ENCODE data around the gene PRSS53.

PRSS53 gene

GRCh38 chr16:31083556-31083955 is 5.2 kb downstream of the PRSS53 start:
- H3K4me3 ChIP-seq (ENCODE audit: low read depth, low read length), result no peak overlapping the region
- TF ChIP-seq CTCF (IDR thresholded peaks at IDR 0.05; ENCODE audit: low read depth, low read length), result no peak

DNA sequence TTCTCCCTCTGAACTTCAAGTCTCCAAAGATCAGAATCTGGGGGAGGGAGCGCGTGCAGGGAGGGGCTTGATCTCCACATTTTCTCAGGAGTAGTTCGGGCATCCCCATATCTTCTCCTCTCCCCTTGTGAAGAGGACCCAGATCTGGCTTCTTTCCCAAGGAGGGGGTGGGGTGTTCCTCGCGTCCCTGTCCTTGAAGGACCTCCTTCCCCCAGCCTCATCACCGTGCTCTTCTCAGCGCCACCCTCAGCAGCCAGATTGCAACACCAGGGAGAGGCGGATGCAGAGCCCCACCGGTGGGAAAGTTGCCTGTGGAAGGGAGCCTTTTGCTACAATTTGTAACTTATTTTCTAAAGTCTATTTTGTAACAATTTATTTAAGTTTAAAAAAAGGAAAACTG is 5.7 kb downstream of the PRSS53 start:
- H3K4me3 ChIP-seq (ENCODE audit: low read depth, low read length), result no peak overlapping the region
- TF ChIP-seq CTCF (IDR thresholded peaks at IDR 0.05; ENCODE audit: low read depth, low read length), result no peak

GRCh38 chr16:31082368-31083045 is 6.2 kb downstream of the PRSS53 start:
- no peak overlapping the region for H3K4me3 ChIP-seq (ENCODE audit: low read depth, low read length)
- no peak for TF ChIP-seq CTCF (IDR thresholded peaks at IDR 0.05; ENCODE audit: low read depth, low read length)

GRCh38 chr16:31081428-31082351 is 7.1 kb downstream of the PRSS53 start:
- H3K4me3 ChIP-seq (ENCODE audit: low read depth, low read length), result no peak overlapping the region
- no peak for TF ChIP-seq CTCF (IDR thresholded peaks at IDR 0.05; ENCODE audit: low read depth, low read length)

DNA sequence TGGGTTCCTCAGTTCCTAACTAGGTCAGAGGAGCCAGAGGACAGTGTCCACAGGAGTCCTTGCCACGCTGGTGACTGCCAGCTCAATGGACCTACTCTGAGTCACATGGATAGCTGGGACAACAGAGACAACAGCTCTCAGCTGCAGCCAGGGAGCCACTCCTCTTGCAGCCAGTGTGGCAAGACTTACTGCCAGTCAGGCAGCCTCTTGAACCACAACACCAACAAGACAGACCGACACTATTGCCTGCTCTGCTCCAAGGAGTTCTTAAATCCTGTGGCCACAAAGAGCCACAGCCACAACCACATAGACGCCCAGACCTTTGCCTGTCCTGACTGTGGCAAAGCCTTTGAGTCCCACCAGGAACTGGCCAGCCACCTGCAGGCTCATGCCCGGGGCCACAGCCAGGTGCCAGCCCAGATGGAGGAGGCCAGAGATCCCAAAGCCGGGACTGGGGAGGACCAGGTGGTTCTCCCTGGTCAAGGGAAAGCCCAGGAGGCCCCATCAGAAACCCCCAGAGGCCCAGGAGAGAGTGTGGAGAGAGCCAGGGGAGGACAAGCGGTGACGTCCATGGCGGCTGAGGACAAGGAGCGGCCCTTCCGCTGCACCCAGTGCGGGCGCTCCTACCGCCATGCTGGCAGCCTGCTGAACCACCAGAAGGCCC is 7.9 kb downstream of the PRSS53 start:
- H3K4me3 ChIP-seq (ENCODE audit: low read depth, low read length), result no peak overlapping the region
- TF ChIP-seq CTCF (IDR thresholded peaks at IDR 0.05; ENCODE audit: low read depth, low read length), result no peak

- H3K4me3 ChIP-seq (ENCODE audit: low read depth, low read length), result no peak overlapping the region
- TF ChIP-seq CTCF (IDR thresholded peaks at IDR 0.05; ENCODE audit: low read depth, low read length), result no peak
Observed at GRCh38 chr16:31080035-31080629, 8.6 kb downstream of the PRSS53 start.

Measured in WI38 (cell line).